IMR-90 (cell line): ENCODE measurements around the gene C2orf69.

Experiments
- CTCF ChIP-seq: conservative IDR thresholded peaks from 2 replicates; pipeline ENCODE4 v1.5.1; 2012; ENCODE audit warnings: mild to moderate bottlenecking, low read depth, low read length, improper control_type of control experiment
- SMC3 ChIP-seq: fragments of 150-350 bp; IDR thresholded peaks from 2 replicates; pipeline ENCODE4 v1.6.1; 2016; ENCODE audit warnings: low read depth, mild to moderate bottlenecking, antibody characterized with exemption, low read length, moderate library complexity

GRCh38 chr2:199911052-199911876 lies at the start of gene C2orf69:
- TF ChIP-seq SMC3 (no peak), CTCF (no peak)
